Forelimb muscle (tissue), 1 donor: ENCODE data around the gene PROCA1. TPM values are rescaled to one million over a fixed set of nuclear protein-coding genes. Genes with fewer than 3 reads are reported as not detected.
"Not testable (repeated sequence)": the region's sequence is repeated elsewhere in the genome, so short reads cannot be mapped to it uniquely, and the experiment has no call there.

Experiments
- DNase-seq: peaks from one replicate; pipeline ENCODE4 v3.0.0-alpha.2; 2013; ENCODE audit warnings: low read depth
- polyA plus RNA-seq: library from polyadenylated mRNA; unstranded; fragments of 120-200 nt; gene quantifications from one replicate; pipeline ENCODE4 v1.2.1, GENCODE V29; 2013; ENCODE audit not compliant: insufficient read length

PROCA1 gene
- polyA plus RNA-seq, 1 donor: 3.1 TPM

DNA sequence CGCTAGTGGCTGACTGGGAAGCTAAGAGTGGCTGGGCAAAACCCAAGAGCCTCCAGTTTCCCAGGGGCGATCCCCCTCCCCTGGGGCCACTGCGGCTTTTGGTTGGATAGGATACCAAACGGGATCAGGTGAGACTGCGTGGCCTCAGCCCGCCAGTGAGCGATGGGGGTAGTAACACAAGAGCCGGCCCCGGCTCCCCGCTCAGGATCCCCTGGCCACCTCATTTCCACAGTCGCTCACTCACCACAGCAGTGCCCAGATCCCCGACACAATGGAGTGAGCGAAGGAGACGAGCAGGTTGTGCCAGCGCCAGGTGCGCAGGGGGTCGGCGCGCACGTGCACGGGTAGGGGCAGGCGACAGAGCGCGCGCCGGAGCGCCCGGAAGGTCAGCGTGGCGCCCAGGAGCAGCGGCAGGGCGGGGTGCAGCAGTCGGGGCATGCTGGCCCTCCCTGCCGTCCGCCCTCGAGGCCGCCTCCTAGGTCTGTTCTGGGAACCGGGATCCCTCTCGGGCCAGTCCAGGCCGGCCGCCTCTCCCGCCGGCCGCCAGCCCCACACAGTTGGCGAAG is 14.1 kb upstream of the PROCA1 start:
- no peak for DNase-seq

DNA sequence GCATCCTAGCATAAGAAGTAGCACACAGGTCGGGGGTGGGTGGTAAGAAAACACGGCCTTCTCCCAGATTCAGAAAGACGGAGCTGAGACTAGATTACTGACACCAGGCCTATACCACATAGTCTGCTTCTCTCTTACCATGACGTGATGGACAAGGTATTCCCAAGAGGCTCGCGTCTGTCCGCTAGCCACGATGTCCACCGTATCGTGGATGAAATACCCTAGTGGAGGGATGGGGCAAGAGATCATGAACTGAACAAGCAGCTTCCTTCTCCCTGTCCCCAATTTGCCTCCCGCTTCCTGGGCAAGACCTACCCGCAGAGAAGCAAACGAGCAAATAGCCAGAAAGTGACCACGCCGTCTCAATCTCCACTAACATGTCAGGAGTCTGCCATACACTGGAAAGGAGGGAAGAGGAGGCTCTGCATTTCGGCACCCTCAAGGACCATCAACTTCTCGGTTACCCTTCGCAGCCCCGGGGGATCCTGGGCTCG is 13.5 kb upstream of the PROCA1 start:
- no peak for DNase-seq

DNA sequence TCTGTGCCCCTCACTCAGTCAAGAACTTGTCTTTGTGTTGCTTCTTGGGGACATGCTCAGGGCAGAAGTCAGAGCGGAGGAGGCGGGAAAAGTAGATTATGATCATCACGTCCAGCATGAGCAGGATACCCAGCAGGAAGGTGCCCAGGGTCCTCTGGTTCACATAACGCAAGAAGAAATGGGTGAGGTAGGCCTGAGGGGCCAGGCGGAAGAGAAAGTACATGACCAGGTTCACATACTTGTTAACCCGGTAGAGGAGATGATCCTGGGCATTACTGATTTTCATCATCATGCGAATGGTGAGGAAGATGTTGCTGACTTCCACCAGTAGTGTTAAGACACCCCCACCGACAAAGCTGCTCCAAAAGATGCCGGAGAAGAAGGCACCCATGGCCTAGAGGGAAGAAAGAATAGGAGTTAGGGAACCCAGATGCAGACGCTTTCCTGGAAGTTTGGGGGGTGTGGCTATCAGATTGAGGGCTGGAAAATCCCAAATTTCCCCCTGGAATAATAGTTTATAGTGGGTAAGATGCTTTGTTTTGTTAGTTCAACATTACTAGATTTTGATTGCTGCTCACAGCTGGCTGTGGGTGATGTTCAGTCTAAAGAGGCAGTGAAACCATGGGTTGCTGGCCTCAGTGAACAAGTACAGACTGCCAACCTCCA is 12.9 kb upstream of the PROCA1 start:
- DNase-seq: no peak

DNA sequence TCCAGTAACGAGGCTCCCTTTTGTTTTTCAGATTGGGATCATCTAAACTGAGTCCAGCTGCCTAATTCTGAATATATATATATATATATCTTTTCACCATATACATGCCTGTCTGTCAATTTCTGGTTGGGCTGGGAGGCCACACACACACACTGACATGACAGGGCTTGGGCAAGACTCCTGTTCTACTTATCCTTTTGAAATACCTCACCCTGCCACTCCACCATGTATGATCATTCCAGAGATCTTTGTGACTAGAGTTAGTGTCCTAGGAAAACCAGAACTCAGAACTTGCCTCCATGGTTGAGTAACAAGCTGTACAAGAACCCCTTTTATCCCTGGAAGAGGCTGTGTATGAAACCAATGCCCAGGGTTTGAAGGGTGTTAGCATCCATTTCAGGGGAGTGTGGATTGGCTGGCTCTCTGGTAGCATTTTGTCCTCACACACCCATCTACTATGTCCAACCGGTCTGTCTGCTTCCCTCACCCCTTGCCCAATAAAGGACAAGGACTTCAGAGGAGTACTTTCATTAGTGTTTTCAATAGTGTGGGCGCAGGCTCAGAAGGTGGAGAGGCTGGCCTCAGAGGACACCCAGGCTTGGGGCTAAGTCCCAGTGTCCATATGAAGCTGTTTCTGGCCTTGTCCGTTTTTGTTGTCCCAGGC is 12.3 kb upstream of the PROCA1 start:
- DNase-seq: not testable (repeated sequence)

DNA sequence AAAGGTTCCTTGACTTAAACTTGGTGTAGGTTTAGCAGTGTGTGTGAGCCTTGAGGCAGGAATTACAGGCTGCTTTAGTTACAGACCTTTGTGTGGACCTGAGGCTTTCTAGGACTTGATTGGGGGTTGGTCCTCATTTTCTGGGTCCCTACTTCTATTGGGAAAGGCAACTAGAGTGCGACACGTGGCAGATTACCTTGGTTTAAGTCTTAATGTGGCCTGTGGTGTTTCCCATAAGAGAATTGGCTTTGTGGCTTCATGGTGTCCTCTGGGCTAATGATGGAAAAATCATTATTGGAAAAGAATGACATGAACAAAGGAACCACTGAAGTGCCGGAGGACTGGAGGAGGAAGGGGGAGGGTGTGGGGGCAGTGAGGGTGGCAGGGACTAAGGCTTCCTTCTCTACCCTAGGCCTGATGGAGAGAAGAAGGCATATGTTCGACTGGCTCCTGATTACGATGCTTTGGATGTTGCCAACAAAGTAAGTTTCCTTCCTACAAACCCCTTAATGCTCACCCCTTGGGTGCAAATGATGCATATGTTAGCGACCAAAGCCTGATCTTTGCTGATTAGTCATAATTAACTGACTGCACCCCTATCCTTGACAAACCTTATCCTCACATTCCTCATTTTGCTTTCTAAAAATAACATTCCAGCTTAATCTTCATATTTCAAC is 11.6 kb upstream of the PROCA1 start:
- no peak for DNase-seq

DNA sequence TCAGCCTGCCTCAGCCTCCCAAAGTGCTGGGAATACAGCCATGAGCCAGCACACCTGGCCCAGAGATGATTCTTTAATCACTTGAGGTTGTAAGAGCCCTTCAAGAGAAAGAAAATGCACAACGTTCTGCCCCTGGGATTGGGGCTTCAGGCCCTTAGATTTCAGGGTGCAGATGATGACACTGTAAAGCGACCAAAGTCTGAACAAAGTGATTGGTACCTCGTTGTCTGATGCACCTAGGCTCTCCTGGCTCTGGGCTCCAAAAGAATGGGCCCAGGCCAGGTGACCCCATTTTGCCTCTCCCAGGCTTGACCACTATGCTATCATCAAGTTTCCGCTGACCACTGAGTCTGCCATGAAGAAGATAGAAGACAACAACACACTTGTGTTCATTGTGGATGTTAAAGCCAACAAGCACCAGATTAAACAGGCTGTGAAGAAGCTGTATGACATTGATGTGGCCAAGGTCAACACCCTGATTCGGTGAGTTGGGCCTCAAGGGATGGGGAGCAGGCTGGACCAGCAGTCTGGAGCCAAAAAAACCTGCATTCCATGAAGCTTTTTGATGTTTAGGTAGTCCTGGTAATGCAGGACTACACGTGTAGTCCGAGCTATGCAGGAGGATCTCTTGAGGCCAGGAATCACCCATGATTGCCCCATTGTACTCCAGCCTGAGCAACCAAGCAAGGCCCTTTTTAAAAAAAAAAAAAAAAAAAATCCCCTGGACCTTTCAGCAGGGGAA is 10.9 kb upstream of the PROCA1 start:
- no peak for DNase-seq

DNA sequence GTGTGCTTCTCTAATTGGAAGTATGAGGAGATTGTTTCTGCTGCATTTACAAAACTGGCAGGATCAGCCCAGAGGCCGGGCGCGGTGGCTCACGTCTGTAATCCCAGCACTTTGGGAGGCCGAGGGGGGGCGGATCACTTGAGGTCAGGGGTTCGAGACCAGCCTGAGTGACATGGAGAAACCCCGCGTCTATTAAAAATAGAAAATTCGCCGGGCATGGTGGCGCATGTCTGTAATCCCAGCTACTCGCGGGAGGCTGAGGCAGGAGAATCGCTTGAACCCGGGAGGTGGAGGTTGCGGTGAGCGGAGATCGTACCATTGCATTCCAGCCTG is 9.3 kb upstream of the PROCA1 start:
- DNase-seq: not testable (repeated sequence)

DNA sequence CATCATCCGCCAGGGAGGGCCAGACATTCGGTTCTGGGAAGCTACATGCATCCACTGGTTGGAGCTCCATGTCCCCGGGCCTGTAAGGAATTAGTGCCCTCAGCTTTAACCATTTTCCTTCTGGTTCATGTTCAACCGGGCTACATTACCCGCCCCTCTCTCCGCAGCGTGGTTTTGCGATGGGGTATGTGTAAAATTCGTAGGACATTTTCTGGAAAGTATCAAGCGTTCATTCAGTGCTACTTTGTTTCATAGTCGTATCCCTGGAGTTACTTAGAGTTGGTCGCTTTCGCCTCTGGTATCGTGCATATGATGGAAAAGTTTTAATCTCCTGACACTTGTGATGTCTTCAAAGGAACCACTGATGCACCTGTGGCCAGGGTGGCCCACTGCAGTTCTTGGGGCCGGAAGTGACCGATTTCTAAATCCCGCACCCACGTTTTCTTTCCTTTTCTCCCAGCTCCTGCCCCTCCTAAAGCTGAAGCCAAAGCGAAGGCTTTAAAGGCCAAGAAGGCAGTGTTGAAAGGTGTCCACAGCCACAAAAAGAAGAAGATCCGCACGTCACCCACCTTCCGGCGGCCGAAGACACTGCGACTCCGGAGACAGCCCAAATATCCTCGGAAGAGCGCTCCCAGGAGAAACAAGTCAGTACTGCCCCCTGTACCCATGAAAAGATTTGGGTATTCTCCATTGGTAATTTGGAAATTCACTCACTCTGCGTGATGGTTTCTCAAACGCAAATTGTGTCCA is 8.7 kb upstream of the PROCA1 start:
- no peak for DNase-seq

DNA sequence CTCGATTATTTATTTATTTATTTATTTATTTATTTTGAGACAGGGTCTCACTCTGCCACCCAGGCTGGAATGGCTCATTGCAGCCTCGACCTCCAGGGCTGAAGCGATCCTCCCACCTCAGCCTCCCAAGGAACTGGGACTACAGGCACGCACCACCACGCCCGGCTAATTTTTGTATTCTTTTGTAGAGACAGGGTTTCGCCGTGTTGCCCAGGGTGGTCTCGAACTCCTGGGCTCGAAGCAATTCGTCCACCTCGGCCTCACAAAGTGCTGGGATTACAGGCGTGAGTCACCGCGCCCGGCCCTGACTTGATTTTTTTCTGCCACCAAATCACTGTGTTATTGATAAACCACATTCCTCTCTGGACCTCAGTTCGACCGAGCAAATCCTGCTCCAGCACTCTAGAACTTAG is 7.3 kb upstream of the PROCA1 start:
- no peak for DNase-seq

DNA sequence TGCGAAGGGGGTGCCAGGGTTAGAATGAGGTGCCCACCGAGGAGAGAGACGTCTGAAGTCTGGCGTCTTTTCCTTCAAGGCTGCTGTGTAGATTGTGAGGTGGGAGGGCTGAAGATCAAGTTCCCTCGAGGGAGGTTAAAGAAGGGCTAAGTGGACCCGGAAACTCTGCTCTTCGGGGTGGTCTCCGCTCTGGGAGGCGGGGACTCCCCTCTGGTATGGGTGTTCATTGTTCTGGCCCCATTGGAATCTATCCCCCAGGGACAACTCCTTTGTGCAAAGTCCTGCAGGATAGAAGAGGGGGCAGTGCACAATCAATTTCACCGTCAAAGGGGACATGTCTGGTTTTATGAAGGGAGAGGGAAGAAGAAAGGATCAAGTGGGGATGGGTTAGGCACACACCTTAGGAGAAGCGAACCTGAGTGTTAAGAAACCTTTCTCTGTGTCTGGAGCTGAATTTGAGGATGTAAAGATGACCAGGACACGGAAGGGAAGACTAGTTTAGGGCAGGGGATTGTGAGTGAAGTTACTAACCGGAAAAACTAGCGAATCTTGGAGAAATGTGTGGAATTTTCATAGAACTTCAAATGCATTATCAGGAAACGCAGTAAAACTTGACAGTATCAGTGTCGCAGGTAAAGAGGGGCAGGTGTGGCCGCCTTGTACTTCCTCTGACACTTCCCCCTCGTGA is 6.8 kb upstream of the PROCA1 start:
- no peak for DNase-seq

DNA sequence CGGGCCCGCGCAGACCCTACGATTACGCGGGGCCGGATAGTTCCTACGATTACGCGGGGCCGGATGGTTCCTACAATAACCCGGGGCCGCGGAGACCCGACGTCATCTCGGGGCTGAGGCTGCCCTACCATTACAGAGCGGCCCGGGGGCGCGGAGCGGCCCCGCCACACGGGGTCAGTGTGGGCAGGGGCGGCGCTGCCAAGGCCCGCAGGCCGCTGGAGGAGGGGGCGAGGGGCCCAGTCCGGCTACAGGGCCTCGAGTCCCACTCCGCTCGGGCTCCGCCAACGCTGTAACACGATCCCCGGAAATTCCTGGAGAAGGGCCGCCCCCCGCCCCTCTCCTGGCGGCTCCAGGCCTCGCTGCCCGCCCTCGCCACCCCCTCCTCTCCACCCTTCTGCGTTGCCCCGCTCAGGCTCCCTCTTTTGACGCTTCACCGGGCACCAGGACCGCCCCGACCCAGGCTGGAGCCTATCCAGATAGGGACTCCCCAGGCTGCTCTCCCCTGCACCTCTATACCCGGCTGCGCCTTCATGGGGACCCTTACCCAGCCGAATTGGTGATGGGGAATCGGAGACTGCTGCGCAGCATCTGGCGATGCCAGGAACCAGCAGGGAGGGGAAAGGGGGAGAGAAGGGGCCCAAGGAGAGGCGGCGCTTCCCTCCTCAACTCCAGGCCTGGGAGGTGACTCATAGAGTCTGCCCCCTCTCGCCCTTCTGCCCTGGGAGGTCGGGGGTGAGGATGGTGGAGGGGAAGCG is 6.1 kb upstream of the PROCA1 start, which contains the start of gene RAB34:
Gene RAB34 (minus strand): TSS at position 291 of the 755 bp plus-strand sequence. CDS start 602 bp downstream, outside the sequence.
- DNase-seq: no peak

DNA sequence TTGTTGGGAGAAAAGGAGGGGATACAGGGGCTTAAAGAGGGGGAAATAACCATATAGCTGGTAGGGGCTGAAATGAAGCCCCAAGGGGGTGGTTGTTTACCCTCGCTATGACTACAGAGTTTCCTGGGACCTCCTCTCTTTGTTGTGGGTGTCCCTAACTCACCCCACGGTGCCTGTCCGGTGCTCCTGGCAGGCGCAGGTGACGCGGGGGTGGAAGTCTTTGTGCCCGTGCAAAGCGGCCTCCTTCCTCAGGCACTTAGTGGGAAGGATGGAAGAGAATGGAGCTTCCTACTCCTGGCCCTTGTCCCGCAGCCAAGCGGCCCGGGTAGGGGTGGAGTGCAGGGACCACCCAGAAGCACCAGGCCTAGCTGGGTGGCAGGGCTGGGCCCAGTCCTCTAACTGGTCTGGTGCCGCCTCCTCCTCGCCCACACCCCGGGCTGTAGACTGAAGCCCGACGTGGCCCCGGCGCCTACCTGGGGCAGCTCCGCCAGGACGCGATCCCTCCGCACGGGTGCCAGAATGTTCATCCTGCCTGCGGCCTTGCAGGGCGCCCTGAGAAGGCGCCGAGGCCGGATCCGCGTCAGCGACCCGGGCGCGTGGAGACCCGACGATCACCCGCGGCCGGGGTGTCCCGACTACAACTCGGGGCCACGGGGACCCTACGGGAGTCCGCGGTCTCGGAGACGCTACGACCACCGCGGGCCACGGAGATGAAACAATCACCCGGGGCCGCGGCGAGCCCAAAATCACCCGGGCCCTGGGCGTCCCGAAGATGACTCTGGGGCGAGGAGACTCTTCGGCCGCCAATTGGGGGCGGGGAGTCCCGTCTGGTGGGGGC is 5.3 kb upstream of the PROCA1 start:
- no peak for DNase-seq

DNA sequence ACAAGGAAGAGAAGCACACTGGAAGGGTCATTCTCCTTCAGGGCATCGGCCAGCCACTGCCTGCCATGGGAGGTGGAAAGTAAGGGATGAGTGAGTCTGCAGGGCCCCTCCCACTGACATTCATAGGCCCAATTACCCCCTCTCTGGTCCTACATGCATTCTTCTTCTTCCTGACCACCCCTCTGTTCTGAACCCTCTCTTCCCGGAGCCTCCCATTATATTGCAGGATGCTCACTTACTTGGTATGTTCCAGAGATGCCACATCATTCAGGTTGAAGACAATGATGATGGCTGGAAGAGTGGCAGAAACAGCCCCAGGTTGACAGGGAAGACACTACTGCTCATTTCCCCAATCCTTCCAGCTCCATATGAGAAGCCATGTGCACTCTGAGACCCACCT is 3.5 kb upstream of the PROCA1 start:
- no peak for DNase-seq

DNA sequence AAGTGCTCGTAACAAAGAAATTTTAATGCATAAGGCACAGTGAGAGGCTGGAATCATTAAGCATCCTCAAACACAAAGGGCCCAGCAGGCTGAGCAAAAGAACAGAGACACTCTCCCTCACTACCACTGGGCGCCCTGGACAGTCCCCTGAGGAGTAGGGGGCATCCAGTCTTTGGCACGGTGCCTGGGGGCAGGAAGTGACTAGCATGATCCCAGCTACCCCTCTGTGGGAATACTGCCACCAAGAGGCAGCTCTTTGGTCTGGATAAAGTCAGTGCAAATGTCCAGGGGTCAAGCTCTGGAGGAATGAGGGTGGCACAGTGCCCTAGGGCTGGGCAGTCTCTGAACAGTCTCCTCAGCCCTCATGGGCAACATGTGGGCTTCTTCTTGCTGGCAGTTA is 2.6 kb upstream of the PROCA1 start:
- DNase-seq: no peak

DNA sequence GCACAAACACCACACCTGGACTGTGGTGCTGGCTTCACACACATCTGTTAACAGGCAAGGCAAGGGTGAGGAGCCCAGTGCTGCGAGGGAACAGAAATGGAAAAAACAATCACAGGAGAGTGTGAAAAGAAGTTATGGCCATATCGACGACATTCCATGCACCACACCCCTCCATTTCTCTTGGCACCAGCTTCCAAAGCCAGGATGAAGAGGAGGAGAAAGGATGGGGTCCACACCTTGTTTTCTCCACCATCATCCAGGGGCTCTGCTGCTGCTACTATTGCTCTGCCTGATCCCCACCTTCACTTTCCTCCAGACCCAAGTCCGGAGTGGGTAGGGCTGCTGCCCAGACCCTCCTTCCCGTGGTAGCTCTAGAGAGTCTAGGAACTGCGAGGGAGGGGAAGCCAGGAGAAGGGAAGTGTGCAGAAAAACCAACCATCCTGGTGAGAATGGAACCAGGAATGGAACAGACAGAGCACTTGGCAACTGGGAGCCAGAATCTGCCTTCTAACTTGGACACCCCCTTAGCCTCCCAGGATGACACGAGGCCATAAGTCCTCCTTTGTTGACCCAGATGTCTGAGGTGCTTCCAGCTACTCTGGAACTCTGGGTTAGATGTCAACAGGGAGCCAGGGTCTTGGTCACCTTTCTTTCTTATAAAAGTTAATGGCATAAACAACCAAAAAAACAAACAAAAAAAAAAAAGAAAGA is 1.2 kb upstream of the PROCA1 start:
- no peak for DNase-seq

DNA sequence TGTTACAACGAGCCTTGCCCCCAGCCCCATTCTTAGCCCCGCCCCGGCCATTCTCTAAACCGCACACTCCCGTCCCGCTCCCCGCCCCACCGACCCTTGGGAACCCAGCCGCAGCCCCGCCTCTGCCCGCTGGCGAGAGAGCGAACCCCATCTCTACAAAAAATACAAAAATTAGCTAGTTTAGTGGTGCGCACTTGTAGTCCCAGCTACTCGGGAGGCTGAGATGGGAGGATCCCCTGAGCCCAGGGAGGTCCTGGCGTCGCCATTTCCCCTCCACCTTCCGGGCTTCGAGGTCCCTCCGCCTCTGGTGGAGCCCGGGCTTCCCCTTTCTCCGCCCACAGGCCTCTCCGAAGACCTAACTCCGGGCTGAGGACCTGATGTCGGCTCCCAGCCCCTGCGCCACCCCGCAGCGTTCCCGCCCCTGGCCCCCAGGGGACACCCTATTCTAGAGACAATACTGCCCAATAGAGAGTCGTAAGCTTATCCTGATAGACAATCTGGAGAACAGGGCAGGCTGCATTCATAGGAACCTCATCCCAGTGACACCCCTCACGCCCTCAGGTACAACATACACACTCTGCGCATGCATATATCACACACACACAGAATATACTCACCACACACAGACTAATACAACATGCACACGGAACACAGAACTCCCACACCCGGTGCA is 480 bp upstream of the PROCA1 start:
- no peak for DNase-seq

DNA sequence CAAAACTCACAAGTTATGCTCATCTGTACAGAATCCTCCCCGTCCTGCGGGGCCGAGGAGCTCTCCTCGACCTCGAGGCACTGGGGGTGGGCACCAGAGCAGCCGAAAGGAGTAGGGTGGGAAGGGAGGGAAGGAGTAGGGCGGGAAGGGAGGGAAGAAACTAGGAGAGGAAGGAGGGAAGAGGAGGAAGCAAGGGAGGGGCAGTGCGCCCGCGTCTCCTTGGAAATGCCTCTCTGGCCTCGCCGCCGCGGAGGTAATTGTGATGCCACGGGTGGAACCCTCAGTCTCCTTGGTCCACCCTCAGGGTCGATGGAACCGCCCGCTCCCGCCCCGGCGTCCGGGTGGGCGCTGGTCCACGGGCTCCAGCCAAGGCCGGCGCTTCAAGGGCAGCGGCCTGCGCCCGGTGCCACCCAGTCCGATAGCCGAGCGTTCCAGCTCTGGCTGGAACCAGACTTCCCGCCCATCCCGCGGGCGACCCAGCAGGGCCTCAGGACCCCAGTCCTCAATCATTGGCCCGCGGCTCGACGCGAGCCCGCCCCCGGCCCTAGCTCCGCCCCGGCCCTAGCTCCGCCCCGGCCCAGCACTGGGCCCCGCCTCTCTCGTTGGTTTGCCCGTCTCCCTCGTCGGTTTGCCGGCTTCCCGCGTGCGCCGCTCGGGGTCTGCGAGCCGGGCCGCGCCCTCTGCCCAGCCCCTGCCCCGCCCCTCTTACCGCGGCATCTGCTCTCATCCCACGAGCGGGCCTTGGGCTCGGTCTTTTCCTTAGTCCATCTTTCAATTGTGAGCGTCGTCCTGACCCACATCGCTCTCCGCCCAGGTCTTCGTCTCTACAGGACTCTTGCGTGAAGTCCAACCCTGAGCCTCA is 596 bp downstream of the PROCA1 start:
- DNase-seq: no peak
